GM19240 (cell line): ENCODE data around the gene CCDC182.

Experiments
- DNase-seq: peaks from one replicate; pipeline ENCODE4 v3.0.0; 2011; ENCODE audit warnings: low spot score; ENCODE audit not compliant: insufficient read length

The CCDC182 gene

DNA sequence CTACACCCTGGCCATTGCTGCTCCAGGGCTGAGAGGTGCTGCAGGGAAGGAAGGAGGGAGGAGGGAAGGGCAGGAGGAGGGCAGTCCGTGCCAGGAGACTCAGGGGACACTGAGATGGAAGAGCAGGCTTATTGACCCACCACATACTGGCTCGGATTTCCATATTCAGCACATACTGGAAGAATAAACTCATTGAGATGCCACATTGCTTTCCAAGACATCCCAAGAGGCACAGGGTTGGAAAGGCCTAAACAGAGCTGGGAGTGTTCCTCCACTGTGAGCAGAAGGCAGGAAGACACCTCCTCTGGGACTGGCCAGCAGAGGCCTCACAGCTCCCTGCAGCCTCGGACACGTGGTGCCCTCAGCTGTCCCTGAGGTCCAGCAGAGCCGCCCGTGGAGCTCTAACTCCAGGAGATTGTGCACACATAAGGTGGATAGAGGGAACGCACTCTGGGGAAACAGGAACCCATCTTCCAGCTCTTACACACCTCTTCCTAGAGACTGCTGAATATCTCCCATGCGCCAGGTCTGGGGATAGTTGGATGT is 17.4 kb downstream of the CCDC182 start:
- DNase-seq = no peak

DNA sequence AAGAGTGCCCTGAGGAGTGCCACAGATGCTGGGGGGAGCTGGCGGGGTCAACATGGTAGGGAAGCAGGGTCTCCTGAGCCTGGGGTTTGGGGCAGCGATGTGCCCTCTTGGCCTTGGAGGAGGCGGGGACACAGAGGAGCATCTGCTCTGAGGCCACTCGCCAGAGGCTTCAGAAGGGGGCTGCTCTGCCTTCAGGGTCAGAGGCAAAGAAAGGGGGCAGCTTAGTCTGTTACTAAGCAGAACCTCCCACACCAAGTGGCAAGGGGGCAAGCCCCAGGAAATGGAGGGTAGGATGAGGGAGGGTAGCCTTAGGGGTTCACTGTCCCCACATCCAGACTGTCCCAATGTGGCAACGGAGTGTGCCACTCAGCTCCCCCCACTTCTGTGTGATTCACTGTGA is 18.3 kb downstream of the CCDC182 start:
- no peak for DNase-seq

GRCh38 chr17:57726213-57726790 is 18.8 kb downstream of the CCDC182 start:
- no peak for DNase-seq

DNA sequence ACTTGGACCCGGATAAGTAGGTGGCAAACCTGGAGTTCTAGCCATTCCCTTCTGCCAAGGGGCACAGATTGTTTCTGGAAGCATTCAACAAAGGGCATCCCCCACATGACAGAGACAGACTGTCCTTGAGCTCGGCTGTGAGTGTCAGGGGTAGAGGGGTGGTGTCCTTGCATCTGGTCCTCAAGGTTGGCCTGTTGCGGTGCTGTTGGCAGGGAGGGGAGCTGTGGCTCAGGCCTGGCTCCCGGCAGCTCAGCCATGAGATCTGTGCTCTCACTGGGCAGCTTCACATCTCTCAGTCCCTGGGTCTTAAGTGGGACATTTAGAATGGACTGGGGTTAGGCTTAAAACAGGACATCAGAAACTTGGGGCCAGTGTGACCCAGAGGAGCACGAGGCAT is 20.4 kb downstream of the CCDC182 start:
- DNase-seq = no peak

GRCh38 chr17:57724026-57724728 is 20.9 kb downstream of the CCDC182 start:
- DNase-seq = peak; percentile 38

DNA sequence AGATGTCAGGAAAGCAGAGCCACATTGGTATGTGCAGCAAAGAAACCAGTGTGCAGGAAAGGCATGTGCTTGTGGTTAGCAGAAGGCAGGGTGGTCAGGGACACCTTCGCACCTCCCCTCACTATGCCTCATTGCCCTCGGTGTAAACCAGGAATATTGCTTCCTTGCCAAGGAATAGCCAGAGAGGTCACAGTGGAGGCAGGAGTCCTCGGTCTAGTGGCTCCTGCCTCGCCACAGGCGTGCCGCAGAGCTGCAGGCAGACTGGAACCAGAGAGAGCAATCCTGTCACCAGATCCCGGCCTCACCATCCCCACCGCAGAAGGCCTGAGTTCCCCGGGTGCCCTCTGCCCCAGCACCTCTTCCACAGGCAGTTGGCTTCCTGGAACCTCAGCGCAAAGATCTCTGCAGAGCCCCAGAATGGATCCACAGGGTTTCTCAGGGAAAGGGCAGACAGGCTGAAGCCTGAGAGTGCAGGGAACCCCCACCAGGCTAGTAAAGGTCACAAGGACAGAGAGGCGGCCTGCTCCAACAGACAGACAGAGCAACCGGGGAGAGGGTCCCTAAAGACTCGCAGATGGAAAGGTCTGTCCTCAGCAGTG is 21.6 kb downstream of the CCDC182 start:
- DNase-seq = no peak

DNA sequence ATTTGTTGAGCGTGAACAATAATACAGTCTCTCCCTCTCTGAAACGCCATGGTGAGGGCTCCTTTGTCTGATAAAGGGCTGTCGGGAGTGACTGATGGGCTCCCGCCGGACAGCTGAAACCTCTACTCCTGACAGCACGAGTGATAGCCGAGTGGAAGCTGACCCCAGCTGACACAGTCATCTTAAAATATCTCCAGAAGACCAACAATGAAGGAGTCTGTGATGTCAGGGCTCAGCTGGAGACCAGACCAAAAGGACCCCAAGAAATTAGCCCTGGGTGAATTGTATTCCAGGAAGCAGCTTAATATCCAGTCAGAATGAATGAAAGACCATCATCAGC is 22.4 kb downstream of the CCDC182 start:
- no peak for DNase-seq

DNA sequence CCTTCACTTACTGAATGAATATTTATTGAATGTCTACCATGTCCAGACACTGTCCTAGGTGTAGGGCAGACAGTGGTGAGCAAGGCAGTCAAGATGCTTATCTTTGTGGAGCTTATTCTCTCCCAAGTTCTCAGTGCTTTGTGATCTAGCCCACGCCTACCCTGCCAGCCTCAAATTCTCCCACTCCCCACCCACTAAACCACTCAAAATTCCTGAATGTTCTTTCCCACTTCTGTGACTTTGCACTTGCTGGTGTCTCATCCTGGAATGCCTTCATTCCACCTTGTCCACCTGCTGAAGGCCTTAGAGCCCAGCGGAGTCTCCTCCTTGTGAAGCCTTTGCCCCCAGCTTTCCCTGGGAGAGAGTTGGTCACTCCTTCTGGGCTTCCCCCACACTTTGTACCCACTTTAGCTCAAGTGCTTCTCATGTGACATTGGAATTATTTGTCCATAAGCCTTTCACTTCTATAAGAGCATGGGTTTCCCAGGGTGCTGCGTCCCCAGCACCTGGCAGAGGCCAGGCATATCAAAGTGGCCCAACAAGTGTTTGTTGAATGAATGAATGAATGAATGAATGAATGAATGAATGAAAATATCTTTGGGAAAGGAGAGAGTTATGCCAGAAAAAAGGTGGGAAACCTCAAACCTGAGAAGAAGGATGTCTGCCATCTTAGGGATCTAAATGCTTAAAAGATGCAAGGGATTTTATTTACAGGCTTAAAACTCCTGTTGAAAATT is 23.0 kb downstream of the CCDC182 start:
- no peak for DNase-seq

DNA sequence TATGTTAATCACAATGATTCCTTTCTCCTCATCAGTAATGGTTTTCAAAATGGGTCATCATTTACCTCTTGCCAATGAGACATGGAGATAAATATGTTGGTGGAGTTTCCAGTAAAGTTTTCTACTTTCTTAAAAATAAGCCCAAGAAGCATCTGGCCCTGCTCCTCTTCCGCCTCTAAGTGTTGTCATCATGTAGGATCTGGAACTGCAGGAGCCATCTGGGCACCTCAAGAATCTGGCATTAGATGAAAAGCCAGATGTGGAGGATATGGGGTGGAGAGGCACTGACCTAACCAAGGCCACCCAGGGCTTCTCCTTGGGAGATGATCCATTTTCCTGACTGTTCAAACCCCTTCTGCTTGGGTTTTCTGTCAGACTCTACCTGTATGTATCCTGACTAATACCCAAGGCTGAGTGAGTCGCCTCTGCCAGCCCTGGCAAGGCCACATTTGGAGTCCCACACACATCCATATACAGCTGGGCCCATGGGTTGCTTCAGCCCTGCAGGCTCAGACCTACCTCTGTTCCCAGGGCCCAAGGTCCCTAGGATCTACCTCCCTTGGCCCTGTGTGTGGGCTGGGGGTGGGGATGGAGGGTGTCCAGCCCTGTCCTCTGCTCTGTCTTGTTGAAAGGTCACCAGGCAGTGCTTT is 24.6 kb downstream of the CCDC182 start:
- no peak for DNase-seq

GRCh38 chr17:57718878-57719277 is 26.2 kb downstream of the CCDC182 start:
- DNase-seq = no peak

DNA sequence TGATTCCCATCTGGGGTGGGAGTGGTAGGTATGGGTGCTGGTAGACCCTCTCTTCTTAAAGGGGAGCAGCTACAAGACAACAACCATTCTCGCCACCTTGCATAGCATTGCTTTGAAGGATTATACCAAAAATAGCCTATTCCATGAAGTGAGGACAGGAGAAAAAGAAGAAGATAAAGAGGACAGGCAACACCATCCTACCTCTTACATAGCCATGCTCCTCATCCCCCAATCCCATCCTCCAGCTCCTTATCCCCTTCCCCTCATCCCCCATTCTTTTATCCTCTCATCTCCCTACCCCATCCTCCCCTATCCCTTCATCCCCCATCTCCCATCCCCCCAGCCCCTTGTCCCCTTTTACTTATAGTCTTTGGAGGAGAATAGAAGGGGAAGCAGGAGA is 29.1 kb downstream of the CCDC182 start:
- no peak for DNase-seq

- no peak for DNase-seq
These were observed 30.4 kb downstream of the CCDC182 start for GRCh38 chr17:57714665-57715180.

DNA sequence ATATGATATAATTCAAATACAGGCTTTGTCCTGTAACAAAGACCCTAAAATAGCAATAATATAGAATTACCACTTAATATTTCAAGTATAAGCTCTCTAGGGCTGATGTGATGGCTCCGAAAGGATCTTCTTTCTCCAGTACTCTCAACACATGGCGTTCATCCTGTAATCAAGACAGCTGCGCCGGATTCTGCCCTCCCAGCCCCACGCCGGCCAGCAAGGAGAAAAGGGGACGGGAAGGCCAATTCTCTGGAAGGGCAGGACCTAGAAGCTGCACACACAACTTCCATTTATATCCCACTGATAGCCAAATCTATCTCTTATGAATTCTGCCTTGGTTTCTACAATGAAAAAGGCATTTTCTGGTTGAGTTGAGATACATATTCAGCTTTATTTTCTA is 32.0 kb downstream of the CCDC182 start:
- DNase-seq = no peak

DNA sequence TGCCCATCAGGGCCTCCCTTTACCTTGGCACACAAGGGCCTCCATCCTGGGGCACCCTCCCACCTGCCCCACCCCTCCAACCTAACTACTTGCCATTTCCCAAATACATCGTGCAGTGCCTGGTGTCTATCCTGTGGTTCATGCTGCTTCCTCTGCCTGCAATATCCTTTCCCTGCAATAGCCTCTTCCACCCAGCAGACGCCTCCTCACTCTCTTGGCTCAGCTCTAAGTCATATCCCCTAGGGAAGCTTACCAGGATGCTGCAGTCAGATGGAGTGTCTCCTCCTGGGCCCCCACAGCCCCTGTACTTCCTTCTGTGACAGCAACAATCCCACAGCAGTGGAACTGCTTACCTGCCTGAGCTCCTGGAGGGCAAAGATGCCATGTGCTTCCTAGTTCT is 36.7 kb downstream of the CCDC182 start:
- no peak for DNase-seq

DNA sequence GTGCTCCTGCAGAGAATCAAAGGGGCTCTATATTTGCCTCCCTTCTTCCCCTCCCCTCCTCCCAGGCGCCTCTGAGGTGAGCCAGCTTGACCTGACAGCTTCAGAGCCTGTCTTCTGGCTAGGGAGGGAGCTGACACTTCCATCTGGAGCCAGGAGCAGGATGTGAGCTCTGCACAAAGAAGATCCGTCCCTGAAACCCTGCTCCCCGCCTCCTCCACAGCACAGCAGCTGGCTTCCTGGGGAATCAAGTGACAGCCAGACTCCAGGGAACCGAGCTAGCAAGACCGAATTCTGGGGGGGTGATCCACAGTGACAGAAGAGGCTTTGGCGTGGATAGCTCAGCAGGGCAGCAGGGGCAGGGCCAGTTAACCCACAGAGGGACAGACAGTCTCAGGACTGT is 37.2 kb downstream of the CCDC182 start:
- DNase-seq = no peak

DNA sequence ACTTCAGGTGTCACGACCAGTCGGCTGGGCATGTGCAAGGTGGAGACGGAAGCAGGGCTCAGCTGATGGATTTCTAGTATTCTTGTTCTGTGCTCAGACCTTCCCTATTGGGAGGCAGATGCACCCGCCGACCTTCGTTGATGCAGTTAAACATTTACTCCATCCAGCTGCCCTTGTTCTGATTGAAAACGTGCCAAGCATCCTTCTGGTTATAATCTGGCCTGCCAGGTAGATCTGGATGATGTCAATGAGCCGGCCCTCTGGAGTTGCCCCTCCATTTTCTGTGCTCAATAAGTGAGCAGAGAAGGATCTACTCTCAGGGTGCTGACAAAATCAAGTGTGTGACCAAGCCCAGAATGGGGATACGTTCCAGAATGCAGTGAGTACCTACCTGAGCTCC is 38.3 kb downstream of the CCDC182 start:
- DNase-seq = no peak

DNA sequence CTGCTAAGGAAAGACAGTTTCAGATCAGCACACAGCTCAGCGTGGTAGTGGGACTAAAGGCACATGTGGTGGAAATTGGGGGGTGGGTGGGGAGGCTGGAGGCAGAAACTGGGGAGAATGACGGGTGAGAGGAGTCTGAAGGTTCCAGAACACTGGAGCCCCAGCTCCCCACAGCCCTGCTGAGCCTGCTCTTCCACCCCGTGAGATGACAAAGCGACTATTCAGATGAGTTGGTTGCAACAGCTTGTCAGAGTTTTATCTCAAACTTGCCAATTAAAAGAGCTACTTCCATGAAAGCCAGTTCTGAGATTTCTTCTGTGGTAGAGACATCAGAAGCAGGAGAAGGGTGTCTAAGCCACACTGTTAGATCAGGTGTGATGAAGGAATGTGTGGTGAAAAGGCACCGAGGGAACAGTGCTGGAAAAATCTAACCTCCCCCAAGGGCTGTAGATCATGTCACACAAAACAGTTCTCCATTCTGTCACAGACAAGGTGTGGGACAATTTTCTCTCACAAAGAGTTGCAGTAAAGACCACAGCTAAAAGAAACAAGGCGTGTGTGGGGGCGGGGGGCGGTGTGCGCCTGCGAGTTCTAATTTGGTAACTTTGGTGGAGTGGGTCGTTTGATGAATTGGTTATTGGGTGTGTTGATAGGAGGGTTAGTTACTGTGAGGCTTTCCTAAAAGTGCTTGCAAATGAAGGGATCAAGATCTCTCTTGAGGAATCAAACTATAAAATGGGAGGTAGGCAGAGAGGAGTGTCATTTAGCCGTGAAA is 39.0 kb downstream of the CCDC182 start:
- DNase-seq = no peak

- no peak for DNase-seq
These were observed 40.7 kb downstream of the CCDC182 start for GRCh38 chr17:57704448-57704847.

- no peak for DNase-seq
These were observed 41.8 kb downstream of the CCDC182 start for GRCh38 chr17:57703273-57703672.

DNA sequence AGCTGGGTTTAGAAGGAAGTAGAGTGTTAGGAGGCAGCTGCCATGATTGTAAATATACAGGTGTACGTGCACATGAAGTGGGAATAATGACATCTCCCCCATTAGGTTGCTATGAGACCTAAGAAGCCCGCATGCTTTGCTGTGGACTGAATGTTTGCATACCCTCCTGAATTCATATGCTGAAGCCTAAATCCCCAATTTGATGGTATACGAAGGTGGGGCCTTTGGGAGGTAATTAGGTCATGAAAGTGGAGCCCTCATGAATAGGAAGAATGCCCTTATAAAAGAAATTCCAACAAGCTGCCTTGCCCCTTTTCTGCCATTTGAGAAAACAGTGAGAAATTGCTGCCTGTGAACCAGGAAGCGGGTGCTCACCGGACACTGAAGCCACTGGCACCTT is 44.0 kb downstream of the CCDC182 start:
- DNase-seq = no peak

GRCh38 chr17:57699751-57700219 is 45.3 kb downstream of the CCDC182 start:
- DNase-seq = no peak
